Measurements from ENCODE around the gene POLR2E.

The POLR2E gene

GRCh38 chr19:1055886-1056620 is 39.1 kb downstream of the POLR2E start:
- Histone ChIP-seq H3K36me3 (ENCODE audit: control insufficient read depth, insufficient read depth, low read length) (peaks cover 35% of the 10 kb centered on the region), H3K4me1 (ENCODE audit: control insufficient read depth, insufficient read depth, low read length) (no peaks in the 10 kb centered on the region; the same call in 1 of the 2 replicates)

GRCh38 chr19:1055028-1055425 is 40.1 kb downstream of the POLR2E start:
- Histone ChIP-seq H3K9me3 (ENCODE audit: control insufficient read depth, insufficient read depth, low read depth, low read length) (peaks cover 32% of the 10 kb centered on the region; the same call in 1 of the 2 replicates), H3K36me3 (ENCODE audit: control insufficient read depth, insufficient read depth, low read length) (peaks cover 35% of the 10 kb centered on the region), H3K27ac (ENCODE audit: low read depth, low read length) (no peak overlapping the region), H3K27me3 (ENCODE audit: control insufficient read depth, insufficient read depth, low read length) (no peaks in the 10 kb centered on the region), H3K4me1 (ENCODE audit: control insufficient read depth, insufficient read depth, low read length) (no peaks in the 10 kb centered on the region; the same call in 1 of the 2 replicates), H3K9ac (ENCODE audit: low read length) (no peak overlapping the region), H3K4me3 (ENCODE audit: low read depth, low read length) (no peak overlapping the region)

More at GRCh38 chr19:1055886-1056620, 39.1 kb downstream of the POLR2E start:
- H3K27me3 ChIP-seq (ENCODE audit: control insufficient read depth, insufficient read depth, low read length): no peaks in the 10 kb centered on the region
- H3K9ac ChIP-seq (ENCODE audit: low read length): no peak overlapping the region
- peaks cover 32% of the 10 kb centered on the region; the same call in 1 of the 2 replicates for H3K9me3 ChIP-seq (ENCODE audit: control insufficient read depth, insufficient read depth, low read depth, low read length)
- no peak overlapping the region for H3K27ac ChIP-seq (ENCODE audit: low read depth, low read length)
- H3K4me3 ChIP-seq (ENCODE audit: low read depth, low read length): no peak overlapping the region

- H3K4me3 ChIP-seq (ENCODE audit: low read depth, low read length): no peak overlapping the region
- H3K9me3 ChIP-seq (ENCODE audit: control insufficient read depth, insufficient read depth, low read depth, low read length): peaks cover 32% of the 10 kb centered on the region; the same call in 1 of the 2 replicates
- H3K36me3 ChIP-seq (ENCODE audit: control insufficient read depth, insufficient read depth, low read length): peaks cover 35% of the 10 kb centered on the region
- no peak overlapping the region for H3K9ac ChIP-seq (ENCODE audit: low read length)
- H3K27me3 ChIP-seq (ENCODE audit: control insufficient read depth, insufficient read depth, low read length): no peaks in the 10 kb centered on the region
- H3K4me1 ChIP-seq (ENCODE audit: control insufficient read depth, insufficient read depth, low read length): no peaks in the 10 kb centered on the region; the same call in 1 of the 2 replicates
- H3K27ac ChIP-seq (ENCODE audit: low read depth, low read length): no peak overlapping the region
Measured at GRCh38 chr19:1054102-1055027, 40.8 kb downstream of the POLR2E start.

GRCh38 chr19:1053176-1054101 is 41.7 kb downstream of the POLR2E start:
- H3K27ac ChIP-seq (ENCODE audit: low read depth, low read length): no peak overlapping the region
- peaks cover 27% of the 10 kb centered on the region; the same call in 1 of the 2 replicates for H3K9me3 ChIP-seq (ENCODE audit: control insufficient read depth, insufficient read depth, low read depth, low read length)
- H3K27me3 ChIP-seq (ENCODE audit: control insufficient read depth, insufficient read depth, low read length): no peaks in the 10 kb centered on the region
- no peaks in the 10 kb centered on the region; the same call in 1 of the 2 replicates for H3K4me1 ChIP-seq (ENCODE audit: control insufficient read depth, insufficient read depth, low read length)
- H3K9ac ChIP-seq (ENCODE audit: low read length): no peak overlapping the region
- peaks cover 30% of the 10 kb centered on the region for H3K36me3 ChIP-seq (ENCODE audit: control insufficient read depth, insufficient read depth, low read length)
- no peak overlapping the region for H3K4me3 ChIP-seq (ENCODE audit: low read depth, low read length)

- no peak overlapping the region for H3K4me3 ChIP-seq (ENCODE audit: low read depth, low read length)
- peaks cover 18% of the 10 kb centered on the region; the same call in 1 of the 2 replicates for H3K9me3 ChIP-seq (ENCODE audit: control insufficient read depth, insufficient read depth, low read depth, low read length)
- H3K4me1 ChIP-seq (ENCODE audit: control insufficient read depth, insufficient read depth, low read length): no peaks in the 10 kb centered on the region; the same call in 1 of the 2 replicates
- no peak overlapping the region for H3K9ac ChIP-seq (ENCODE audit: low read length)
- H3K27ac ChIP-seq (ENCODE audit: low read depth, low read length): no peak overlapping the region
- H3K27me3 ChIP-seq (ENCODE audit: control insufficient read depth, insufficient read depth, low read length): no peaks in the 10 kb centered on the region
- peaks cover 29% of the 10 kb centered on the region for H3K36me3 ChIP-seq (ENCODE audit: control insufficient read depth, insufficient read depth, low read length)
Measured at GRCh38 chr19:1052349-1052975, 42.7 kb downstream of the POLR2E start.

- Histone ChIP-seq H3K36me3 (ENCODE audit: control insufficient read depth, insufficient read depth, low read length) (peaks cover 29% of the 10 kb centered on the region), H3K9me3 (ENCODE audit: control insufficient read depth, insufficient read depth, low read depth, low read length) (peaks cover 11% of the 10 kb centered on the region; the same call in 1 of the 2 replicates), H3K4me3 (ENCODE audit: low read depth, low read length) (no peak overlapping the region), H3K27ac (ENCODE audit: low read depth, low read length) (no peak overlapping the region), H3K4me1 (ENCODE audit: control insufficient read depth, insufficient read depth, low read length) (no peaks in the 10 kb centered on the region; the same call in 1 of the 2 replicates), H3K9ac (ENCODE audit: low read length) (no peak overlapping the region), H3K27me3 (ENCODE audit: control insufficient read depth, insufficient read depth, low read length) (no peaks in the 10 kb centered on the region)
Measured at GRCh38 chr19:1051791-1052190, 43.4 kb downstream of the POLR2E start.

GRCh38 chr19:1050989-1051788 is 44.0 kb downstream of the POLR2E start:
- Histone ChIP-seq H3K27me3 (ENCODE audit: control insufficient read depth, insufficient read depth, low read length) (no peaks in the 10 kb centered on the region), H3K27ac (ENCODE audit: low read depth, low read length) (no peak overlapping the region), H3K9me3 (ENCODE audit: control insufficient read depth, insufficient read depth, low read depth, low read length) (peaks cover 5% of the 10 kb centered on the region; the same call in 1 of the 2 replicates), H3K9ac (ENCODE audit: low read length) (no peak overlapping the region), H3K4me3 (ENCODE audit: low read depth, low read length) (no peak overlapping the region), H3K4me1 (ENCODE audit: control insufficient read depth, insufficient read depth, low read length) (no peaks in the 10 kb centered on the region; the same call in 1 of the 2 replicates), H3K36me3 (ENCODE audit: control insufficient read depth, insufficient read depth, low read length) (peaks cover 24% of the 10 kb centered on the region)

- H3K9ac ChIP-seq (ENCODE audit: low read length): no peak overlapping the region
- H3K27me3 ChIP-seq (ENCODE audit: control insufficient read depth, insufficient read depth, low read length): no peaks in the 10 kb centered on the region
- peaks cover 2% of the 10 kb centered on the region; the same call in 1 of the 2 replicates for H3K4me1 ChIP-seq (ENCODE audit: control insufficient read depth, insufficient read depth, low read length)
- H3K4me3 ChIP-seq (ENCODE audit: low read depth, low read length): no peak overlapping the region
- H3K27ac ChIP-seq (ENCODE audit: low read depth, low read length): no peak overlapping the region
- no peaks in the 10 kb centered on the region for H3K9me3 ChIP-seq (ENCODE audit: control insufficient read depth, insufficient read depth, low read depth, low read length)
- H3K36me3 ChIP-seq (ENCODE audit: control insufficient read depth, insufficient read depth, low read length): peaks cover 15% of the 10 kb centered on the region; the same call in 1 of the 2 replicates
Measured at GRCh38 chr19:1049800-1050199, 45.4 kb downstream of the POLR2E start.

- H3K9me3 ChIP-seq (ENCODE audit: control insufficient read depth, insufficient read depth, low read depth, low read length): no peaks in the 10 kb centered on the region
- H3K36me3 ChIP-seq (ENCODE audit: control insufficient read depth, insufficient read depth, low read length): peaks cover 8% of the 10 kb centered on the region; the same call in 1 of the 2 replicates
- no peak overlapping the region for H3K9ac ChIP-seq (ENCODE audit: low read length)
- no peak overlapping the region for H3K4me3 ChIP-seq (ENCODE audit: low read depth, low read length)
- no peak overlapping the region for H3K27ac ChIP-seq (ENCODE audit: low read depth, low read length)
- H3K4me1 ChIP-seq (ENCODE audit: control insufficient read depth, insufficient read depth, low read length): peaks cover 3% of the 10 kb centered on the region; the same call in 1 of the 2 replicates
- H3K27me3 ChIP-seq (ENCODE audit: control insufficient read depth, insufficient read depth, low read length): no peaks in the 10 kb centered on the region
Measured at GRCh38 chr19:1049106-1049505, 46.1 kb downstream of the POLR2E start.
